NCI-H2107 treated with DMSO at 0.1 percent for 48 hours (cell line): ENCODE results near the gene DHCR7.

ENCODE experiments used
- DNase-seq: peaks from one replicate; lab custom pipeline; 2025; ENCODE audit not compliant: unreplicated experiment; lab: John Stamatoyannopoulos, UW

The DHCR7 gene

DNA sequence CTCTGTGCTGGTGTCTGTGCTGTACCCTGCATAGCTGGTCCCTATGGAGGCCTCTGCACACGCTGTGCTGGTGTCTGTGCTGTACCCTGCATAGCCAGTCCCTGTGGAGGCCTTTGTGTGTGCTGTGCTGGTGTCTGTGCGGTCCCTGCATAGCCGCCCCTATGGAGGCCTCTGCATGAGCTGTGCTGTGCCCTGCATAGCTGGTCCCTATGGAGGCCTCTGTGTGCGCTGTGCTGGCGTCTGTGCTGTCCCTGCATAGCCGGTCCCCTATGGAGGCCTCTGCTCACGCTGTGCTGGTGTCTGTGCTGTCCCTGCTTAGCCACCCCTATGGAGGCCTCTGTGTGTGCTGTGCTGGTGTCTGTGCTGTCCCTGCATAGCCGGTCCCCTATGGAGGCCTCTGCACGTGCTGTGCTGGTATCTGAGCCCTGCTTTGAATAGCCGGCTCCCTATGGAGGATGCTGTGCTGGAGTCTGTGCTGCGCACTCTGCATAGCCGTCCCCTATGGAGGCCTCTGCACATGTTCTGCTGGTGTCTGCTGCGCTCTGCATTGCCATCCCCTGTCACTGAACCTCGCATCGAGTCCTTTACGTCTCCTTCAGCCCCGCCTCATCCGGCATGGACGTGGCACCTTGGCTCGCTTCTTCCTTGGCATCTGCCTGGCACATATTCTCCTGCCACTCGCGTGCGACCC, 11.0 kb upstream of the DHCR7 start:
- no peak for DNase-seq

- no peak for DNase-seq
Observed at GRCh38 chr11:71458146-71459070, 10.2 kb upstream of the DHCR7 start.

- no peak for DNase-seq
Observed at GRCh38 chr11:71456831-71457230, 8.6 kb upstream of the DHCR7 start.

DNA sequence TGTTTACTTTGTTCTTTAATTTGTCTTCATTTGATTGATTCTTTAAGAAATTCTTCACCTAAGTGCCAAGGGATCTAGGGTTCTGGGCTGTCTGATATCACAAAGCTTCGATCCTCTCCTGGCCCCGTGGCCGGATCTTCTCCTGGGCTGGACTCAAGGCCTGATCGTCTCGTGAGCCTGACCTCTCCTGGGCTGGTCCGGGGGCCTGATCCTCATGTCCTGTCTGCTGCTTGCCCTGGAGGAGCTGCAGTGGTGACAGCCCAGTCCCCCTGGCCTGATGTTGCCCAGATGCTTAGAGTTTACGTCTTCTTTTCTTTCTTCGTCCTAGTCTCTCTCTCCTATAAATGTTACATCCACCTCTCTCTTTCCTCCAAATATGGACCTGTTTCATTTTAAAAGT, 8.1 kb upstream of the DHCR7 start:
- no peak for DNase-seq

GRCh38 chr11:71454470-71455113, 6.4 kb upstream of the DHCR7 start:
- no peak for DNase-seq

DNA sequence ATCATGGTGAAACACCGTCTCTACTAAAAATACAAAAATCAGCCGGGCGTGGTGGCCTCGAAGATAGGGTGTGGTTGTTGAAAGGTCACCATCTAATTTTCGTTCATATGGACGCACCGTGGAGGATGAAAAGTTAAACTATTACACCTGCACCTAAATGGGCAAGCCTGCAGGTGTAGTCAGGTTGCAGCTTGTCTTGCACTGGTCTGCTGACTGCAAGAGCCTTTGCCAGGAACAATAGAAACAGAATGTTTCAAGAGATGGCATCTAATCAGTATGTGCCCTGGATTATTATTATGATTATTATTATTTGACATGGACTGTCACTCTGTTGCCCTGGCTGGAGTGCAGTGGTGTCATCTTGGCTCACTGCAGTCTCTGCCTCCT, 5.7 kb upstream of the DHCR7 start:
- no peak for DNase-seq

- DNase-seq, result peak; percentile 81
Observed at GRCh38 chr11:71453037-71453917, 5.1 kb upstream of the DHCR7 start, which contains the start of gene NADSYN1. NADSYN1 (plus strand) TSS chr11:71453203; CDS start chr11:71453297, 94 bp downstream.

DNA sequence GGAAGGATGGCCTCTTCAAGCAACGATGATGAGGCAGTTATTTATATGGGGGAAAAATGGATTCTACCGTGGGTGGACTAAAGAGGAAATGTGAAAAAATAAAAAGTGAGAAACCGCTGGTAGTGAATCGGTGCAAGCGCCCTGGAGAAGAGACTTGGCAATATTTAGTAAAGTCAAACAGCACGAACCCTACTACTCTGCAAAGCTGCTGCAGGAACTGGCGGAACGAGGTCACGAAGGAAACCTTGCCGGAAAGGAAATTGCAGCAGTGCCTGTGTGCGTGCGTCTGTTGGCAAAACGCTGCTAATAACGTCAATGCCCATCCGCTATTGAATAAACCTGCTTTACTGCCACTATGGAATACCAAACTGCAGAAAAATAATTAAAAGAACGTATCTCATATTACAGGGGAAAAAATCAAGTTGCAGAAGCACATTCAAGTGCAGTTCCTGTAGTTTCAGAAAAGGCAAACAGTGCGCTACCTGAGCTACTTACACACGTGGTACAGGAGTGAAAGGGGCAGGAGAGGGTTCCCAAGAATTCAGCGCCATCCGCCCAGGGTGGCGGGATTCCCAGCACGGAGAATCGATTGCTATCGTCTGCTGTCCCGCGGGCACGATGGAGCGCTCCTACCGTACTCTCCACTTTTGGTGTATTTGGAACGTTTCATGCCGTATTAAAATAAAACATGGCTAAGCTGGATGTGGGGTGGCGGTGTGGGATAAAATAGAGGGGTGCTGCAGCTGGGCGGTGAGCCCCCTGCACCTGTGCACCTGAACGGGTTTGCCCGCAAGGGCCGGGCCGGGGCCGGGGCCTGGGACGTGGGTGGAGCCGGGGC, 4.2 kb upstream of the DHCR7 start:
- DNase-seq, result peak; percentile 45

GRCh38 chr11:71451596-71452198, 3.5 kb upstream of the DHCR7 start:
- DNase-seq, result no peak

DNA sequence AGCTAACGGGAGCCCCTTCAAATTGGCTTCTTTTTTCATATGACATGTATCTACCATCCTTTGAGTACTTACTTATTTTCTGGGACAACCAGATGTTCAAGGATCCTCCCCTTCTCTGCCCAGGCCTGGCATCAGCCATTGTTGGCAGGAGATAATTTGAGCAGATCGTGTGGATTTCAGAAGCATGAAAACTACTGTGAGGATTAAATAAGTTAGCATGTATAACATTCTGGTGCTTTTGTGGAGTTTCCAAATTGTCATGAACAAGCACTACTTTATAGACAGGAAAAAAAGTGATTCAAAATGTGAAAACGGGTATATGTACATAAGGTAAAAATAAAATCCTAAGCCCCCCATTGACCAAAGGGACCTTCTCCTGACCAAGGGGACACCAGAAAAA, 2.7 kb upstream of the DHCR7 start:
- DNase-seq, result no peak

- DNase-seq, result no peak
Observed at GRCh38 chr11:71450507-71450906, 2.3 kb upstream of the DHCR7 start.

GRCh38 chr11:71449596-71449995, 1.4 kb upstream of the DHCR7 start:
- DNase-seq, result no peak

GRCh38 chr11:71447791-71448256, 369 bp downstream of the DHCR7 start:
- DNase-seq, result no peak

DNA sequence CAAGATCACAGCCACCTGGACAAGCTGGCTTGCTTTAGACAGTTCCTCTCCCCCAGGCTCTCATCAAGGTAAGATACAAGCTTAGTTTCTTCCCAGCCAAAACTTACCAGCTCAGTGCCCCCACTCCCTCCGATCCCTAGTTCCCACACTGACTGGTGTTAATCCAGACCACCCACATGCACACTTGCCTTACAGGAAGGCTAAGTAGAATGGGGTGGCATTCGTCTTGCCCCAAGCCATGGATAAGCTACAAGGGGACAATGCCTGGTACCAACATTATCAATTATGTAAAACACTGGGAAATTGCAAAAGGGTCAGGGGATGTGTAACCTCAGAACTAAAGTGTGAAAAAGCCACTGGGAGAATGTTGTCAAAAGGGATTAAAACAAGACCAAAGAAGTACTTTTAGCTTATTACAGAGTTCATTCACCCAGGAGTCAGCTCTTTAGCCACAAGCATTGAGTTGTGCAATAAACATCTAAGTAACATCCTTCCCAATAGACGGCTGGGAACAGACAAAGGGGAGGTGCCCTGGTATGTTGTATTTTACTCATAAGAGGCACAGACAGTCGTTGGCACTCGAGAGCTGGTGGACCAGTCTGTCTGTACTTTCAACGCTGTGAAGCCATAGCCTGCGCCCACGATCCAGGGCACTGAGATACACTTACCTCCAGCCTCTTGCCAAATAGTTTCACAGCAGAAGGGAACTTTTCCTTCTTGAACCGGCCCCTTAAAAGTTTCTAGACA, 1.1 kb downstream of the DHCR7 start:
- DNase-seq, result no peak

DNA sequence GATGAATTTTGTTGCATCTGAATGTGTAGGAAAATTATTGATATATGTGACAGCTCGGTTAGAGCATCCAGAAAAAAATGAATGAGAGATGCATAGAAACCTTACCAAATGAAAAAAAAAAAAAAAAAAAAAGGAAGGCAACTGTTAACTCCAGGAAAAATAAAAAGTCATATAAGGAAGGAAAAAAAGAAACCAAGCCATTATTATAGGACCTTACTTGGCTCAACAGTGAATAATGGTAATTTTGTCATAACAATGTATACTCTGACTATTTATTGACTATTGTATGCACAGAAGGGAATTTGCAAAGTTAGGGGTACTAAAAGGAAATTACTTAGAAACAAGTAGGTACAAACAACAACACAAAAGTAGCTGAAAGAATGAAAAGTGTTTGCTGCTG, 2.0 kb downstream of the DHCR7 start:
- DNase-seq, result no peak

- no peak for DNase-seq
Observed at GRCh38 chr11:71444811-71445210, 3.4 kb downstream of the DHCR7 start.

DNA sequence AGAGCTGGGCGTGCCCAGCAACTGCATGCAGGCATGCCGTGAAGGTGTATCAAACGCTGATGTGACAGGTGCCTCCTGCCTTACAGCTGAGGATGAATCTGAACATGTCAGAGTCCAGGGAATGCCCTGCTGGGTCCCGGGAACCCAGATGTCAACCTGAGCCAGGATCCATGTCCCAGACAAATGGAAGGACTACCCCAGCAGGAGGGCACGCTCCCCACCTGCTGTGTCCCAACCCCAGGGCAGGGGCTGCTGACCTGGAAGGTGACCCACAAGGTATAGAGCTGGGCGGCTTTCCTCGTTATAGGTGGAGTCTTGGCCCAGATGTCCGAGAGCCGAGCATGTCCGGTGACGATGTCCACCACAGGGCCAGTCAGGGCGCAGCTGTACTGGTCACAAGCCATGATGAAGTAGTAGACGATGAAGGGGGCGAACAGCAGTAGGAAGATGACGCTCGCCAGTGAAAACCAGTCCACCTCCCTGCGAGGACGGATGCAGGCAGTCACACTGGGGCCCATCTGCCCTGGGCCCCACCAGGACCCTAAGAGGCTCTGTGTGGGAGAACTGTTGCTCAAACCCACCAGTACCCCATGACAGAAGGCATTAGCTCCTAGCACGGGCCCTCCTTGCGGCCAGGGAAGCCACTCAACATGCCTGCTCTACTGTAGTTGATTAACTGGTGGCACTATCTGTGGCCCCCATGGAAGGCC, 4.3 kb downstream of the DHCR7 start:
- DNase-seq, result no peak

DNA sequence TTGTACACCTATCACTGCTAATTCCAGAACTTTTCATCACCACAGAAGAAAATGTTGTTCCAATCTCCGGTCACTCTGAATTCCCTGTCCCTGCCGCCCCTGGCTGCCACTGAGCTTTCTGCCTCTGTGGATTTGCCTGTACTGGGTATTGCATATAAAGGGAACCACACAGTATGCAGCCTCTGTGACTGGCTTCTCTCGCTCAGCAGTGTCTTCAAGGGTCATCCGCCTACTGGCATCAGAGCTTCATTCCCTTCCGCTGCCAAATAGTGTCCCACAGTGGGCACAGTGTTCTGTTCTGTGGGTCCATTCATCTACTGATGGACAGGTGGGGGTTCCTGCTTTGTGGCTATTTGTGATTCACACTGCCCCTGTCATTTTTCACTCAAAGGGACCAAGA, 5.3 kb downstream of the DHCR7 start:
- no peak for DNase-seq
